Ishikawa (cell line): ENCODE results near the gene FAM149B1.

ENCODE experiments used
- CEBPB ChIP-seq: IDR thresholded peaks from 2 replicates; pipeline ENCODE4 v1.6.1; 2012
- CREB1 ChIP-seq: IDR thresholded peaks from 2 replicates; pipeline ENCODE4 v1.6.1; 2012; ENCODE audit warnings: low read depth
- EGR1 ChIP-seq: IDR thresholded peaks from 2 replicates; pipeline ENCODE4 v1.6.1; 2012
- EP300 ChIP-seq: IDR thresholded peaks from 2 replicates; pipeline ENCODE4 v1.6.1; 2012; ENCODE audit warnings: borderline replicate concordance
- FOXM1 ChIP-seq: IDR thresholded peaks from 2 replicates; pipeline ENCODE4 v1.6.1; 2012; ENCODE audit warnings: low read depth, borderline replicate concordance
- NFIC ChIP-seq: IDR thresholded peaks from 2 replicates; pipeline ENCODE4 v1.6.1; 2012
- RAD21 ChIP-seq: IDR thresholded peaks from 2 replicates; pipeline ENCODE4 v1.6.1; 2012; ENCODE audit warnings: low read depth
- TAF1 ChIP-seq: IDR thresholded peaks from 2 replicates; pipeline ENCODE4 v1.6.1; 2012; ENCODE audit warnings: low read depth, mild to moderate bottlenecking
- TCF12 ChIP-seq: IDR thresholded peaks from 2 replicates; pipeline ENCODE4 v1.6.1; 2012; ENCODE audit warnings: low read depth
- TEAD4 ChIP-seq: IDR thresholded peaks from 2 replicates; pipeline ENCODE4 v1.6.1; 2012
- YY1 ChIP-seq: IDR thresholded peaks from 2 replicates; pipeline ENCODE4 v1.6.1; 2012; ENCODE audit warnings: low read depth
- ZBTB7A ChIP-seq: IDR thresholded peaks from 2 replicates; pipeline ENCODE4 v1.6.1; 2012; ENCODE audit warnings: low read depth
- TF ChIP-seq, protein P1 (sequence below): IDR thresholded peaks from 2 replicates; pipeline ENCODE4 v1.6.1; 2012; ENCODE audit warnings: low read depth, mild to moderate bottlenecking
- TF ChIP-seq, protein P2 (sequence below): IDR thresholded peaks from 2 replicates; pipeline ENCODE4 v1.6.1; 2012
- TF ChIP-seq, protein P3 (sequence below): IDR thresholded peaks from 2 replicates; pipeline ENCODE4 v1.6.1; 2012

FAM149B1 gene

DNA sequence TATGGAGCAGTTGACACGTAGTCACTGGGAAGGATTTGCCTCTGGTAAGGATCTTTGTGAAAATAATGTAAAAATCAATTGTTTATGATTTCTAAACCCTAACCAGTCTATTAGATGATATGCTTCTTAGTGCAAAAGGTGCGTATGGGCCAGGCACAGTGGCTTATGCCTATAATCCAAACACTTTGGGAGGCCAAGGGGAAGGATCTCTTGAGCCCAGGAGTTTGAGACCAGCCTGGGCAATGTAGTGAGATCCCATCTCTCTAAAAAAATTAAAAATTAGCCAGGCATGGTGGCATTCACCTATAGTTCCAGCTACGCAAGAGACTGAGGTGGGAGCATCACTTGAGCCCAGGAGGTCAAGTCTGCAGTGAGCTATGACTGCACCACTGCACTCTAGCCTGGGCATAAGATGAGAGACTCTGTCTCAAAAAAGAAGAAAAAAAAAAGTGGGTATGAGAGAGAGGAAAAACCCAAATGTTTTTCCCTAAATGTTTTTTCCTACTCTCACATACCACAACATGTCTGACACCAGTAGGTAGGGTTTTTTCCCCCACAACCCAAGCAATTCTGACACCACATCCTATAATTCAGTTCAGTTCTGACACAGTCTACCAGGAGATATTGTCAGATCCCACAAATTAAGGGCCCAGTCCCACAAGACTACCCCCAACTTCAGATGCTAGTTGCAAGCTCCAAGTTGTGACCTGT, 42.6 kb downstream of the FAM149B1 start:
- no peak for TF ChIP-seq EGR1
- TF ChIP-seq TCF12: no peak
- no peak for TF ChIP-seq RAD21
- TF ChIP-seq, protein P1, sequence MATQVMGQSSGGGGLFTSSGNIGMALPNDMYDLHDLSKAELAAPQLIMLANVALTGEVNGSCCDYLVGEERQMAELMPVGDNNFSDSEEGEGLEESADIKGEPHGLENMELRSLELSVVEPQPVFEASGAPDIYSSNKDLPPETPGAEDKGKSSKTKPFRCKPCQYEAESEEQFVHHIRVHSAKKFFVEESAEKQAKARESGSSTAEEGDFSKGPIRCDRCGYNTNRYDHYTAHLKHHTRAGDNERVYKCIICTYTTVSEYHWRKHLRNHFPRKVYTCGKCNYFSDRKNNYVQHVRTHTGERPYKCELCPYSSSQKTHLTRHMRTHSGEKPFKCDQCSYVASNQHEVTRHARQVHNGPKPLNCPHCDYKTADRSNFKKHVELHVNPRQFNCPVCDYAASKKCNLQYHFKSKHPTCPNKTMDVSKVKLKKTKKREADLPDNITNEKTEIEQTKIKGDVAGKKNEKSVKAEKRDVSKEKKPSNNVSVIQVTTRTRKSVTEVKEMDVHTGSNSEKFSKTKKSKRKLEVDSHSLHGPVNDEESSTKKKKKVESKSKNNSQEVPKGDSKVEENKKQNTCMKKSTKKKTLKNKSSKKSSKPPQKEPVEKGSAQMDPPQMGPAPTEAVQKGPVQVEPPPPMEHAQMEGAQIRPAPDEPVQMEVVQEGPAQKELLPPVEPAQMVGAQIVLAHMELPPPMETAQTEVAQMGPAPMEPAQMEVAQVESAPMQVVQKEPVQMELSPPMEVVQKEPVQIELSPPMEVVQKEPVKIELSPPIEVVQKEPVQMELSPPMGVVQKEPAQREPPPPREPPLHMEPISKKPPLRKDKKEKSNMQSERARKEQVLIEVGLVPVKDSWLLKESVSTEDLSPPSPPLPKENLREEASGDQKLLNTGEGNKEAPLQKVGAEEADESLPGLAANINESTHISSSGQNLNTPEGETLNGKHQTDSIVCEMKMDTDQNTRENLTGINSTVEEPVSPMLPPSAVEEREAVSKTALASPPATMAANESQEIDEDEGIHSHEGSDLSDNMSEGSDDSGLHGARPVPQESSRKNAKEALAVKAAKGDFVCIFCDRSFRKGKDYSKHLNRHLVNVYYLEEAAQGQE: no peak
- TF ChIP-seq TAF1: no peak
- TF ChIP-seq, protein P2, sequence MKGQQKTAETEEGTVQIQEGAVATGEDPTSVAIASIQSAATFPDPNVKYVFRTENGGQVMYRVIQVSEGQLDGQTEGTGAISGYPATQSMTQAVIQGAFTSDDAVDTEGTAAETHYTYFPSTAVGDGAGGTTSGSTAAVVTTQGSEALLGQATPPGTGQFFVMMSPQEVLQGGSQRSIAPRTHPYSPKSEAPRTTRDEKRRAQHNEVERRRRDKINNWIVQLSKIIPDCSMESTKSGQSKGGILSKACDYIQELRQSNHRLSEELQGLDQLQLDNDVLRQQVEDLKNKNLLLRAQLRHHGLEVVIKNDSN: no peak
- TF ChIP-seq CEBPB: no peak
- TF ChIP-seq YY1: no peak
- TF ChIP-seq, protein P3, sequence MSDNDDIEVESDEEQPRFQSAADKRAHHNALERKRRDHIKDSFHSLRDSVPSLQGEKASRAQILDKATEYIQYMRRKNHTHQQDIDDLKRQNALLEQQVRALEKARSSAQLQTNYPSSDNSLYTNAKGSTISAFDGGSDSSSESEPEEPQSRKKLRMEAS: no peak
- TF ChIP-seq ZBTB7A: no peak
- TF ChIP-seq FOXM1: no peak
- TF ChIP-seq TEAD4: no peak
- no peak for TF ChIP-seq NFIC
- TF ChIP-seq CREB1: no peak
- TF ChIP-seq EP300: no peak

DNA sequence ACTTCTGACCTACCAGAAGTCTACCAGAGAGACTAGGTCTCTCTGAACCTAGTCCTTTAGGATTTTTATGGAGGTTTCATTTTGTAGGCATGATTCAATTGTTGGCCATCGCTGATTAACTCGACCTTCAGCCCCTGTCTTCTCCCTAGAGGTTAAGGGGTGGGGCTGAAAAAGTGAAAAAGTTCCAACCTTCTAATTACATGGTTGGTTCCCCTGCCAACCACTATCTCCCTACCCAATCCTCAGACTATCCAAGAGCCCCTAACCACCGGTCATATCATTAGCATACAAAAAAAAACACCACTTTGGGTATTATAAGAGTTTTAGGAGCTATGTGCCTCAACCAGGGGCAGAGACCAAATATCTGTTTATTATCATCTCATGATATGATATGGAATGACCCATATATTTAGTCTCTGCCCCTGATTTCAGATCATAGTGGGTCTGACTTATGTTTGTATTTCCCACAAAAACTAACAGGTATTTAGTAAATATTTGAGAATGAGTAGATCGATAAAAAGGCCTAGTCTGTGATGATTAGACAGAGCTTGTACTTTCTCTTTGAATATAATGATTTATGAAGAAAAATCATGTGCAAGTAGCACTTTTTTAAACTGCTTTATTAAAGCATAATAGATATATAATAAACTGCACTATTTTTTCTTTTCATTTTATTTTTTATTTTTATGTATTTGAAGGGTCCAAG, 43.3 kb downstream of the FAM149B1 start:
- no peak for TF ChIP-seq CEBPB

DNA sequence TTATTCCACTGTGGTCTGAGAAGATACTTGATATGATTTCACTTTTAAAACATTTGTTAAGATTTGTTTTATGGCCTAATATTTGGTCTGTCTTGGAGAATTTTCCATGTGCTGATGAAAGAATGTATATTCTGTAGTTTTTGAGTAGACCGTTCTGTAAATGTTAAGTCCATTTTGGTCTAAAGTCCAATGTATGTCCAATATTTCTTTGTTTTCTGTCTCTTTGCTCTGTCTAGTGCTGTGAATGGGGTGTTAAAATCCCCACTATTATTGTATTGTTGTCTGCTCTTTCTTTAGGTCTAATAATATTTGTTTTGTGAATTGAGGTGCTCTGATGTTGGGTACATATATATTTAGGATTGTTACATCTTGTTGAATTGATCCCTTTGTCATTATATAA, 47.8 kb downstream of the FAM149B1 start:
- no peak for TF ChIP-seq TAF1
- no peak for TF ChIP-seq CEBPB
- no peak for TF ChIP-seq FOXM1
- TF ChIP-seq ZBTB7A: no peak
- no peak for TF ChIP-seq YY1
- no peak for TF ChIP-seq TEAD4
- no peak for TF ChIP-seq CREB1
- TF ChIP-seq EGR1: no peak
- TF ChIP-seq RAD21: no peak
- TF ChIP-seq TCF12: no peak
- TF ChIP-seq NFIC: no peak
- TF ChIP-seq, protein P3: no peak
- TF ChIP-seq, protein P1: no peak

DNA sequence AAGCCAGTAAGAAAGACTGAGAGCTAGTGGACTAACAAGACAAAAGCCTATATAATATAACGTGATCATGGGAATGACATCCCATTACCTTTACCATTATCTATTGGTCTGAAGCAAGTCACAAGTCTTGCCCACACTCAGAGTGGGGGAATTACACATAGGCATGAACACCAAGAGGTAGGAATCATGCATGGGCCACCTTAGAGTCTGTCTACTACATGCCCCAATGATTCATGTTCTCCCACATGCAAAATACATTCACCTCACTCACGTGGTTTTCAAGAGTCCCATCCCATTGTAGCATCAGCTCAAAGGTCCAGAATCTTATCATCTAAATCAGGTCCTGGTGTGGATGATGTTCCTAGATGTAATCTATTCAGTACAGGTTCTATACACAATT, 49.7 kb downstream of the FAM149B1 start:
- TF ChIP-seq TCF12 (no peak), ZBTB7A (no peak), RAD21 (no peak), TEAD4 (no peak), EGR1 (no peak), CEBPB (no peak), EP300 (no peak), TAF1 (no peak), YY1 (no peak)
- TF ChIP-seq, protein P2: no peak
- TF ChIP-seq, protein P1: no peak
